MCF 10A (cell line): ENCODE results near the gene NME4. TPM values are rescaled to one million over a fixed set of nuclear protein-coding genes. Genes with fewer than 3 reads are reported as not detected.

ENCODE experiments used
- BruUV-seq: library from RNA; stranded (reverse); fragments of 400-500 nt; replicated peaks from 2 replicates; lab custom pipeline; 2021; lab: Mats Ljungman, UMichigan
- CTCF ChIA-PET: fragments of 300-600 bp; sonication (Branson Sonifier 250); formaldehyde crosslinking; extraction: SDS; loops from one replicate; lab custom pipeline; 2021; ENCODE audit warnings: antibody characterized with exemption, inconsistent platforms; lab: Yijun Ruan, JAX
- POLR2A ChIA-PET: fragments of 300-600, 350-650 bp; sonication (Branson Sonifier 250); formaldehyde crosslinking; extraction: SDS; loops from one replicate; lab custom pipeline; 2020; ENCODE audit warnings: antibody characterized with exemption, inconsistent platforms; lab: Yijun Ruan, JAX
- DNase-seq: peaks from one replicate; pipeline ENCODE4 v3.0.0-alpha.2; 2018; ENCODE audit not compliant: unreplicated experiment
- H3K27ac Mint-ChIP-seq: one replicate; pipeline ENCODE4 v1.8.0; 2022; ENCODE audit warnings: mild to moderate bottlenecking, low read depth, mixed read lengths; ENCODE audit not compliant: unreplicated experiment
- H3K27me3 Mint-ChIP-seq: one replicate; pipeline ENCODE4 v1.8.0; 2022; ENCODE audit warnings: mixed read lengths; ENCODE audit not compliant: insufficient read depth, unreplicated experiment
- H3K36me3 Mint-ChIP-seq: one replicate; pipeline ENCODE4 v1.8.0; 2022; ENCODE audit warnings: mild to moderate bottlenecking, moderate library complexity, mixed read lengths; ENCODE audit not compliant: insufficient read depth, unreplicated experiment
- H3K4me1 Mint-ChIP-seq: one replicate; pipeline ENCODE4 v1.8.0; 2022; ENCODE audit warnings: mixed read lengths; ENCODE audit not compliant: insufficient read depth, unreplicated experiment
- H3K4me3 Mint-ChIP-seq: one replicate; pipeline ENCODE4 v1.8.0; 2022; ENCODE audit warnings: mild to moderate bottlenecking, moderate library complexity, mixed read lengths; ENCODE audit not compliant: unreplicated experiment
- H3K9me3 Mint-ChIP-seq: one replicate; pipeline ENCODE4 v1.8.0; 2022; ENCODE audit warnings: mixed read lengths; ENCODE audit not compliant: unreplicated experiment
- intact Hi-C: fragments of 100-400 bp; cut with micrococcal nuclease; formaldehyde crosslinking; loops from 2 replicates; pipeline ENCODE4 v1.14.1; 2022
- total RNA-seq: library from RNA; stranded (reverse); gene quantifications from 2 replicates; pipeline ENCODE4 v1.2.3, GENCODE V29; 2022
- TF ChIP-seq, protein P1 (sequence below): fragments of 200-600 bp; IDR thresholded peaks from one replicate; pipeline ENCODE4 v1.8.0; 2022; ENCODE audit warnings: antibody characterized with exemption, mild to moderate bottlenecking; ENCODE audit not compliant: unreplicated experiment

NME4 gene
- total RNA-seq, 1 experiment from 2014 or later = 76.8 TPM

DNA sequence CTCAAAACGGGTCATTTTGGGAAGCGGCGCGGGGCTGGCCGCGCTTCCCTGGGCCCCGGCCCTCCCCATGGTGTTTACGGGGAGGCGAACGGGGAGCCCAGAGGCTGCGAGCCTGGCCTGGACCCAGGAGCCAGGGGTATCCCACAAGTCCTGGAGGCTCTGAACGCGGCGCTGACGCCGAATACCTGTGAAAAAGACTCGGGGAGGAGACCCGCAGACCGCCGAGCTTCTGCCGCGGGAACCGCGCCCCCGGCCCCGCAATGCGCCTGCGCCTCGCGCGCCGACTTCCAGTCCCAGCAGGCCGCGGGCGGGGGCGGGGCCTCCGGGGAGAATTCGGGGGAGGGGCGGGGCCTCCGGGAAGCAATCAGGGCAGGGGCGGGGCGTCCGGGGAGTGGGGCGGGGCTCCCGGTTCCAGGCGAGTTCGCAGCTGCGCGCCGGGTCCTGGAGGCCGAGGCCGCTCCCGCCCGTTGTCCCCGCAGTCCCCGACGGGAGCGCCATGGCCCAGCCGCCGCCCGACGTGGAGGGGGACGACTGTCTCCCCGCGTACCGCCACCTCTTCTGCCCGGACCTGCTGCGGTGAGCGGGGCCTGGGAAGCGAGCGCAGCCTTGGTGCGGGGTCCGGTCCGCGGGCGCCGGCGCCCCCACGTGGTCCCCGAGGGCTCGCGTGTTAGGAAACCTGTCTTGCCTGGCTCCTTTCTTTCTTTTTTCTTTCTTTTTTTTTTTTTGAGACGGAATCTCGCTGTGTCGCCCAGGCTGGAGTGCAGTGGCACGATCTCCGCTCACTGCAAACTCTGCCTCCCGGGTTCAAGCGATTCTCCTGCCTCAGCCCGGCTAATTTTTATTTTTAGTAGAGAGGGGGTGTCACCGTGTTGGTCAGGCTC is 4.7 kb downstream of the NME4 start, which contains the start of gene DECR2:
TSS of gene DECR2 (plus strand) at position 418 of the 881 bp plus-strand sequence. CDS start at position 497, 79 bp downstream.
- BruUV-seq = no TSS peak
- Mint-ChIP-seq H3K27me3 (no peaks in the 10 kb centered on the region), H3K9me3 (no peaks in the 10 kb centered on the region), H3K27ac (peak within 1 kb of the TSS; percentile 63), H3K4me3 (peak within 1 kb of the TSS; percentile 80), H3K36me3 (peaks cover 17% of the 10 kb centered on the region), H3K4me1 (peaks cover 7% of the 10 kb centered on the region)
- TF ChIP-seq, protein P1, sequence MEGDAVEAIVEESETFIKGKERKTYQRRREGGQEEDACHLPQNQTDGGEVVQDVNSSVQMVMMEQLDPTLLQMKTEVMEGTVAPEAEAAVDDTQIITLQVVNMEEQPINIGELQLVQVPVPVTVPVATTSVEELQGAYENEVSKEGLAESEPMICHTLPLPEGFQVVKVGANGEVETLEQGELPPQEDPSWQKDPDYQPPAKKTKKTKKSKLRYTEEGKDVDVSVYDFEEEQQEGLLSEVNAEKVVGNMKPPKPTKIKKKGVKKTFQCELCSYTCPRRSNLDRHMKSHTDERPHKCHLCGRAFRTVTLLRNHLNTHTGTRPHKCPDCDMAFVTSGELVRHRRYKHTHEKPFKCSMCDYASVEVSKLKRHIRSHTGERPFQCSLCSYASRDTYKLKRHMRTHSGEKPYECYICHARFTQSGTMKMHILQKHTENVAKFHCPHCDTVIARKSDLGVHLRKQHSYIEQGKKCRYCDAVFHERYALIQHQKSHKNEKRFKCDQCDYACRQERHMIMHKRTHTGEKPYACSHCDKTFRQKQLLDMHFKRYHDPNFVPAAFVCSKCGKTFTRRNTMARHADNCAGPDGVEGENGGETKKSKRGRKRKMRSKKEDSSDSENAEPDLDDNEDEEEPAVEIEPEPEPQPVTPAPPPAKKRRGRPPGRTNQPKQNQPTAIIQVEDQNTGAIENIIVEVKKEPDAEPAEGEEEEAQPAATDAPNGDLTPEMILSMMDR = peak; percentile 55
- POLR2A ChIA-PET = interaction anchor here (0.6 to 3.4 kb wide), 14 partner anchors 9 to 125 kb away, joined by 3 to 35 read pairs (median 3); partner anchors contain the start of genes CAPN15, PGAP6 and RAB11FIP3
- intact Hi-C loops = loop anchor here (2.0 kb wide), 1 partner anchor 23 kb away; the partner anchor contains the start of gene RAB11FIP3
- peak; percentile 89 for DNase-seq
- CTCF ChIA-PET = interaction anchor here (0.7 to 1.5 kb wide), 2 partner anchors 16 to 94 kb away, joined by 3 to 5 read pairs; no protein-coding TSS in a partner anchor

- no peak for DNase-seq
- H3K9me3 Mint-ChIP-seq = no peaks in the 10 kb centered on the region
- peaks cover 29% of the 10 kb centered on the region for H3K36me3 Mint-ChIP-seq
- TF ChIP-seq, protein P1 = no peak
- CTCF ChIA-PET = interaction anchor here (0.7 kb wide), 1 partner anchor 360 kb away, joined by 3 read pairs; no protein-coding TSS in a partner anchor
- H3K27ac Mint-ChIP-seq = no peak overlapping the region
- no peak overlapping the region for H3K4me3 Mint-ChIP-seq
- POLR2A ChIA-PET = interaction anchor here (1.1 kb wide), 1 partner anchor 19 kb away, joined by 3 read pairs; no protein-coding TSS in a partner anchor
- H3K4me1 Mint-ChIP-seq = peaks cover 7% of the 10 kb centered on the region
- no TSS peak for BruUV-seq
- intact Hi-C loops = no loop called here
- no peaks in the 10 kb centered on the region for H3K27me3 Mint-ChIP-seq
Observed at GRCh38 chr16:404971-405486, 8.0 kb downstream of the NME4 start.

GRCh38 chr16:405548-406506 is 8.8 kb downstream of the NME4 start:
- no peak overlapping the region for H3K27ac Mint-ChIP-seq
- peaks cover 26% of the 10 kb centered on the region for H3K36me3 Mint-ChIP-seq
- H3K4me3 Mint-ChIP-seq = no peak overlapping the region
- BruUV-seq = no TSS peak
- no peaks in the 10 kb centered on the region for H3K4me1 Mint-ChIP-seq
- CTCF ChIA-PET = interaction anchor here (0.6 to 0.7 kb wide), 2 partner anchors 18 to 361 kb away, joined by 3 to 5 read pairs; no protein-coding TSS in a partner anchor
- H3K27me3 Mint-ChIP-seq = no peaks in the 10 kb centered on the region
- no peak for DNase-seq
- POLR2A ChIA-PET = interaction anchor here (0.8 to 1.1 kb wide), 2 partner anchors 18 to 23 kb away, joined by 3 read pairs; no protein-coding TSS in a partner anchor
- intact Hi-C loops = no loop called here
- TF ChIP-seq, protein P1 = no peak
- no peaks in the 10 kb centered on the region for H3K9me3 Mint-ChIP-seq
